ENCODE results near the gene ARHGAP12. TPM values are rescaled to one million over a fixed set of nuclear protein-coding genes. Genes with fewer than 3 reads are reported as not detected.

ARHGAP12 gene
- total RNA-seq, 1 donor from 2014 or later: 68.9 TPM

GRCh38 chr10:31954410-31955191 lies 26.0 kb upstream of the ARHGAP12 start:
- no peak overlapping the region for H3K27ac Mint-ChIP-seq
- no peaks in the 10 kb centered on the region for H3K9me3 ChIP-seq (ENCODE audit: low read depth)

DNA sequence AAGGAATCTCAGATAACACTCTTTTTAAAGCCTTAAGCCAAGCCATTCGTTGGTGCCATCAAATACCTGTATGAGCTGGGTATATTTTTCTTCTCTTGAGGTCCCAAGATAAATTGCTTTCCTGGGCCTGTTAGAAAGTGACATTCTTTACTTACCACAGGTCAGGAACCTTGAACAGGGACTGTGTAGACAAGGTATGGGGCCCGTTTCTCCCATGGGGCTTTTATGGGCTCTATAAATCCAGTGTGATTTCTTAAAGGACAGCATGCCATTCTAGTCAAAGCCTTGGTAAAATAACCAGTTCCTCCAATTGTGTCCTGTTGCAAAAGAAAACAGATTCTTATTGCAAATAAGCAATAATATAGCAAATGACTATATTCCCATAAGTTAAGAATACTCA lies 24.8 kb upstream of the ARHGAP12 start:
- Histone ChIP-seq H3F3A (ENCODE audit: low read depth) (no peaks in the 10 kb centered on the region), H3K9me3 (ENCODE audit: low read depth) (no peaks in the 10 kb centered on the region), H3K4me1 (no peaks in the 10 kb centered on the region), H3K79me2 (ENCODE audit: low read depth) (no peaks in the 10 kb centered on the region), H3K4me2 (no peak overlapping the region), H3K9ac (no peak overlapping the region), H3K27ac (no peak overlapping the region), H3K27me3 (no peaks in the 10 kb centered on the region), H3K36me3 (no peaks in the 10 kb centered on the region), H2AFZ (replicated peaks) (no peak overlapping the region), H4K20me1 (ENCODE audit: low read depth) (no peaks in the 10 kb centered on the region), H3K4me3 (no peak overlapping the region)
- Mint-ChIP-seq H3K9me3 (peaks cover 22% of the 10 kb centered on the region), H3K36me3 (peaks cover 6% of the 10 kb centered on the region), H3K27me3 (ENCODE audit: insufficient read depth, low read depth) (peaks cover 5% of the 10 kb centered on the region), H3K4me3 (no peak overlapping the region), H3K4me1 (no peaks in the 10 kb centered on the region), H3K27ac (no peak overlapping the region)
- DNase-seq (ENCODE audit: low spot score): no peak
- TF ChIP-seq EZH2phosphoT487 (IDR thresholded peaks at IDR 0.05) (no peak), EZH2 (IDR thresholded peaks at IDR 0.05) (no peak)
- TF ChIP-seq, protein P1, sequence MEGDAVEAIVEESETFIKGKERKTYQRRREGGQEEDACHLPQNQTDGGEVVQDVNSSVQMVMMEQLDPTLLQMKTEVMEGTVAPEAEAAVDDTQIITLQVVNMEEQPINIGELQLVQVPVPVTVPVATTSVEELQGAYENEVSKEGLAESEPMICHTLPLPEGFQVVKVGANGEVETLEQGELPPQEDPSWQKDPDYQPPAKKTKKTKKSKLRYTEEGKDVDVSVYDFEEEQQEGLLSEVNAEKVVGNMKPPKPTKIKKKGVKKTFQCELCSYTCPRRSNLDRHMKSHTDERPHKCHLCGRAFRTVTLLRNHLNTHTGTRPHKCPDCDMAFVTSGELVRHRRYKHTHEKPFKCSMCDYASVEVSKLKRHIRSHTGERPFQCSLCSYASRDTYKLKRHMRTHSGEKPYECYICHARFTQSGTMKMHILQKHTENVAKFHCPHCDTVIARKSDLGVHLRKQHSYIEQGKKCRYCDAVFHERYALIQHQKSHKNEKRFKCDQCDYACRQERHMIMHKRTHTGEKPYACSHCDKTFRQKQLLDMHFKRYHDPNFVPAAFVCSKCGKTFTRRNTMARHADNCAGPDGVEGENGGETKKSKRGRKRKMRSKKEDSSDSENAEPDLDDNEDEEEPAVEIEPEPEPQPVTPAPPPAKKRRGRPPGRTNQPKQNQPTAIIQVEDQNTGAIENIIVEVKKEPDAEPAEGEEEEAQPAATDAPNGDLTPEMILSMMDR (IDR thresholded peaks at IDR 0.05): no peak

More at GRCh38 chr10:31954410-31955191, 26.0 kb upstream of the ARHGAP12 start:
- Histone ChIP-seq H3F3A (ENCODE audit: low read depth) (no peaks in the 10 kb centered on the region), H2AFZ (replicated peaks) (no peak overlapping the region), H4K20me1 (ENCODE audit: low read depth) (no peaks in the 10 kb centered on the region), H3K4me1 (no peaks in the 10 kb centered on the region), H3K9ac (no peak overlapping the region), H3K4me3 (no peak overlapping the region), H3K79me2 (ENCODE audit: low read depth) (no peaks in the 10 kb centered on the region), H3K36me3 (no peaks in the 10 kb centered on the region), H3K27ac (no peak overlapping the region), H3K4me2 (no peak overlapping the region), H3K27me3 (no peaks in the 10 kb centered on the region)
- peaks cover 5% of the 10 kb centered on the region for H3K27me3 Mint-ChIP-seq (ENCODE audit: insufficient read depth, low read depth)
- H3K4me3 Mint-ChIP-seq: no peak overlapping the region
- no peak for TF ChIP-seq EZH2 (IDR thresholded peaks at IDR 0.05)
- TF ChIP-seq EZH2phosphoT487 (IDR thresholded peaks at IDR 0.05): no peak
- TF ChIP-seq, protein P1 (IDR thresholded peaks at IDR 0.05): no peak
- peaks cover 6% of the 10 kb centered on the region for H3K36me3 Mint-ChIP-seq
- no peak for DNase-seq (ENCODE audit: low spot score)
- H3K4me1 Mint-ChIP-seq: no peaks in the 10 kb centered on the region
- peaks cover 22% of the 10 kb centered on the region for H3K9me3 Mint-ChIP-seq

- no peaks in the 10 kb centered on the region for H3K9me3 ChIP-seq (ENCODE audit: low read depth)
Measured at GRCh38 chr10:31953080-31953479, 24.4 kb upstream of the ARHGAP12 start.

More at GRCh38 chr10:31953080-31953479, 24.4 kb upstream of the ARHGAP12 start:
- no peaks in the 10 kb centered on the region for H3K79me2 ChIP-seq (ENCODE audit: low read depth)
- no peak overlapping the region for H3K9ac ChIP-seq
- H4K20me1 ChIP-seq (ENCODE audit: low read depth): no peaks in the 10 kb centered on the region
- Mint-ChIP-seq H3K4me3 (no peak overlapping the region), H3K27me3 (ENCODE audit: insufficient read depth, low read depth) (peaks cover 5% of the 10 kb centered on the region), H3K9me3 (peaks cover 22% of the 10 kb centered on the region), H3K36me3 (peaks cover 6% of the 10 kb centered on the region), H3K27ac (no peak overlapping the region), H3K4me1 (no peaks in the 10 kb centered on the region)
- TF ChIP-seq, protein P1 (IDR thresholded peaks at IDR 0.05): no peak
- no peak for TF ChIP-seq EZH2phosphoT487 (IDR thresholded peaks at IDR 0.05)
- no peak overlapping the region for H3K27ac ChIP-seq
- no peaks in the 10 kb centered on the region for H3F3A ChIP-seq (ENCODE audit: low read depth)
- no peaks in the 10 kb centered on the region for H3K27me3 ChIP-seq
- H3K4me2 ChIP-seq: no peak overlapping the region
- H3K36me3 ChIP-seq: no peaks in the 10 kb centered on the region
- H3K4me1 ChIP-seq: no peaks in the 10 kb centered on the region
- no peak for DNase-seq (ENCODE audit: low spot score)
- H2AFZ ChIP-seq (replicated peaks): no peak overlapping the region
- no peak overlapping the region for H3K4me3 ChIP-seq

All from neural progenitor cell (in vitro differentiated cells).